Activated B cell treated with CpG ODN at 0.5 μM for 24 hours (primary cell): ENCODE results near the gene GLT1D1. TPM values are rescaled to one million over a fixed set of nuclear protein-coding genes. Genes with fewer than 3 reads are reported as not detected.

Source experiments
- ATAC-seq: fragments of 200-7000 bp; cut with Tn5 transposase; one replicate; pipeline ENCODE4 v1.10.0; 2021; ENCODE audit warnings: low read depth, mild to moderate bottlenecking, moderate library complexity
- CTCF ChIA-PET: fragments of 350-600 bp; sonication (Branson Sonifier 250); formaldehyde crosslinking; loops from one replicate; lab custom pipeline; 2021; ENCODE audit warnings: antibody characterized with exemption; lab: Charles Lee
- POLR2A ChIA-PET: fragments of 350-600 bp; sonication (Branson Sonifier 250); formaldehyde crosslinking; loops from one replicate; lab custom pipeline; 2021; ENCODE audit warnings: antibody characterized with exemption; lab: Charles Lee
- DNase-seq: peaks from one replicate; pipeline ENCODE4 v3.0.0; 2022
- H3K27ac Mint-ChIP-seq: one replicate; pipeline ENCODE4 v1.8.0; 2020; ENCODE audit warnings: mixed read lengths
- H3K27me3 Mint-ChIP-seq: one replicate; pipeline ENCODE4 v1.8.0; 2021; ENCODE audit warnings: mixed read lengths
- H3K36me3 Mint-ChIP-seq: one replicate; pipeline ENCODE4 v1.8.0; 2021; ENCODE audit warnings: low read depth, mixed read lengths
- H3K4me1 Mint-ChIP-seq: one replicate; pipeline ENCODE4 v1.8.0; 2021; ENCODE audit warnings: mixed read lengths
- H3K4me3 Mint-ChIP-seq: one replicate; pipeline ENCODE4 v1.8.0; 2020; ENCODE audit warnings: mild to moderate bottlenecking, mixed read lengths
- H3K9me3 Mint-ChIP-seq: one replicate; pipeline ENCODE4 v1.8.0; 2020; ENCODE audit warnings: mixed read lengths
- intact Hi-C: fragments of 100-400 bp; cut with micrococcal nuclease; formaldehyde crosslinking; loops from one replicate; pipeline ENCODE4 v1.15.1; 2024
- total RNA-seq: library from RNA; stranded (reverse); gene quantifications from 2 replicates; pipeline ENCODE4 v1.2.3, GENCODE V29; 2022
- TF ChIP-seq, protein P1 (sequence below): fragments of 200-600 bp; IDR thresholded peaks from one replicate; pipeline ENCODE4 v1.8.0; 2022; ENCODE audit warnings: antibody characterized with exemption, mild to moderate bottlenecking

The GLT1D1 gene
- total RNA-seq, 1 donor from 2014 or later = not detected

DNA sequence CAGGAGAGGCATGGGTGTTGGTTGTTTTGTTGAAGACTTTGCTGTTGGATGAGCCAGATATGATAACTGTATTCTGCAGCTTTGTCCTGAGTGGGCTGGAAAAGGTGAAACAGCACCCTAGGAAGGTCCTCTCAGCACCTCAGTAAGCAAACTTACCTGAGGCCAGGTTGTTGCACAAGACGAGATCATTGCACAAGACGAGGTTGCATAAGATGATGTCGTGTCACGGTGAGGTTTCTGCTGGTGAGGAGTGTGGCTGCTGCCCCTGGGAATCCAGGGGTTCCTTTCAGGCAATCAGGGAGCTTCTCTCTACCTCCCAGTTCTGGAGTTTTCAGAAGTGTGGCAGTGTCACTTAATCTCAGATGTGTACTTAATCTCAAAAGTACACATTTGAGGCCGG lies 85.6 kb downstream of the GLT1D1 start:
- ATAC-seq (no peak), DNase-seq (no peak)
- CTCF ChIA-PET = interaction anchor here (0.7 kb wide), 1 partner anchor 167 kb away, joined by 3 read pairs; no protein-coding TSS in a partner anchor
- Mint-ChIP-seq H3K27me3 (peaks cover 4% of the 10 kb centered on the region), H3K4me1 (no peaks in the 10 kb centered on the region), H3K36me3 (no peaks in the 10 kb centered on the region), H3K4me3 (no peak overlapping the region), H3K9me3 (peaks cover 3% of the 10 kb centered on the region), H3K27ac (no peak overlapping the region)
- TF ChIP-seq, protein P1, sequence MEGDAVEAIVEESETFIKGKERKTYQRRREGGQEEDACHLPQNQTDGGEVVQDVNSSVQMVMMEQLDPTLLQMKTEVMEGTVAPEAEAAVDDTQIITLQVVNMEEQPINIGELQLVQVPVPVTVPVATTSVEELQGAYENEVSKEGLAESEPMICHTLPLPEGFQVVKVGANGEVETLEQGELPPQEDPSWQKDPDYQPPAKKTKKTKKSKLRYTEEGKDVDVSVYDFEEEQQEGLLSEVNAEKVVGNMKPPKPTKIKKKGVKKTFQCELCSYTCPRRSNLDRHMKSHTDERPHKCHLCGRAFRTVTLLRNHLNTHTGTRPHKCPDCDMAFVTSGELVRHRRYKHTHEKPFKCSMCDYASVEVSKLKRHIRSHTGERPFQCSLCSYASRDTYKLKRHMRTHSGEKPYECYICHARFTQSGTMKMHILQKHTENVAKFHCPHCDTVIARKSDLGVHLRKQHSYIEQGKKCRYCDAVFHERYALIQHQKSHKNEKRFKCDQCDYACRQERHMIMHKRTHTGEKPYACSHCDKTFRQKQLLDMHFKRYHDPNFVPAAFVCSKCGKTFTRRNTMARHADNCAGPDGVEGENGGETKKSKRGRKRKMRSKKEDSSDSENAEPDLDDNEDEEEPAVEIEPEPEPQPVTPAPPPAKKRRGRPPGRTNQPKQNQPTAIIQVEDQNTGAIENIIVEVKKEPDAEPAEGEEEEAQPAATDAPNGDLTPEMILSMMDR = no peak
- POLR2A ChIA-PET = no interaction called here
- intact Hi-C loops = no loop called here

DNA sequence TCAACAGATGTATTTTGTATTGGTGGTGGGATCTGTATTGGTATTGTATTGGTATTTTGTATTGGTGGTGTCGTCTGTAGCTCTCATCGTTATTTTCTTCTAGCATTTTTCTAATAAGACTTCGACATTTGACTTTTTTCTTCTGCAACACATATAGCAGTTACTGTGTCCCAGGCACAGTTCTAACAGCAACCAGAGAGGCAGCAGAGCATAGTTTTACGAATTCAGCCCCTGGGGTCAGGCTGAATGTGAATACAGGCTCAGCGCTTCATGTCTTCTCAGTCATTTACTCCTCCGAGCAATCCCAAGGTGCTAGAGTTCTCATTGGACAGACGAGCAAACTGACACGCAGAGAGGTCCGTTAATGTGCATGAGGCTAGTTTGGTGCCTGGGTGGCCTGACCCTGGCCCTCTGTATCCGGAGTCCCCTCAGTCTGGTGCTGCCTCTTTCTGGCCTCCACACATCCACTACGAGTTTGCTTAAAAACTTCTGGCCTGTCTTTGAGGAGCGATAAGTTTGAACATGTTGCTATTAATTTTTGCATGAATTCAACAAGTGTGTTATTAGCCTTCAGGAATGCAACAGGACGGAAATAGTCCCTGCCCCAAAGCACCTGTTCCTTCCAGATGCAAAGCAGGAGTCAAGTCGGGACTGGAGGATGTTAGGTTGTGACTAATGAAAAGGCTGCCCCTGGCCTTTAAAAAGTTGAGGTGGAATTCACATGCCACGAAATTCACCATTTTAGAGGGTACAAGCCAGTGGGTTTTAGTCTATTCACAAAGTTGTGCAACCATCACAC lies 87.0 kb downstream of the GLT1D1 start:
- CTCF ChIA-PET = no interaction called here

DNA sequence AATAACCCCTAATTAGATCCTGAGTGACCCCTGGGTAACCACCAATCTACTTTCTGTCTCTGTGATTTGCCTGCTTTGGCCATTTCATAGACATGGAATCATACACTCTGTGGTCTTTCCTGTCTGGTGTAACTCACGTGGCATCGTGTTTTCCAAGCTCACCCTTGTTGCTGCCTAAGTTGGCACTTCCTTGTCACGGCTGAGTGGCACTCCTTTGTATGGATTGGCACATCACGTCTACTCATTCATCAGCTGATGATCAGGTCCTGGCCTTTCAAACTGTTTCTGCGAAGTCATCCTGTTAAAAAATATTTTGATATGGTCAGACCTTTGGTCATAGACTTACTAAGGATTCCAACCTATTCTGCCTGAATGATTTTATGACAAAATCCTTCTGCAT lies 87.7 kb downstream of the GLT1D1 start:
- H3K36me3 Mint-ChIP-seq = no peaks in the 10 kb centered on the region
- H3K27me3 Mint-ChIP-seq = peaks cover 4% of the 10 kb centered on the region
- no peak overlapping the region for H3K27ac Mint-ChIP-seq
- TF ChIP-seq, protein P1 = no peak
- peaks cover 3% of the 10 kb centered on the region for H3K9me3 Mint-ChIP-seq
- intact Hi-C loops = no loop called here
- POLR2A ChIA-PET = no interaction called here
- H3K4me3 Mint-ChIP-seq = no peak overlapping the region
- CTCF ChIA-PET = no interaction called here
- no peak for ATAC-seq
- DNase-seq = no peak
- H3K4me1 Mint-ChIP-seq = no peaks in the 10 kb centered on the region

More for the DNA sequence above, 87.0 kb downstream of the GLT1D1 start:
- Mint-ChIP-seq H3K4me3 (no peak overlapping the region), H3K27me3 (peaks cover 2% of the 10 kb centered on the region), H3K27ac (no peak overlapping the region), H3K4me1 (no peaks in the 10 kb centered on the region), H3K36me3 (no peaks in the 10 kb centered on the region), H3K9me3 (peaks cover 3% of the 10 kb centered on the region)
- ATAC-seq = no peak
- intact Hi-C loops = no loop called here
- TF ChIP-seq, protein P1 = no peak
- POLR2A ChIA-PET = no interaction called here
- no peak for DNase-seq

DNA sequence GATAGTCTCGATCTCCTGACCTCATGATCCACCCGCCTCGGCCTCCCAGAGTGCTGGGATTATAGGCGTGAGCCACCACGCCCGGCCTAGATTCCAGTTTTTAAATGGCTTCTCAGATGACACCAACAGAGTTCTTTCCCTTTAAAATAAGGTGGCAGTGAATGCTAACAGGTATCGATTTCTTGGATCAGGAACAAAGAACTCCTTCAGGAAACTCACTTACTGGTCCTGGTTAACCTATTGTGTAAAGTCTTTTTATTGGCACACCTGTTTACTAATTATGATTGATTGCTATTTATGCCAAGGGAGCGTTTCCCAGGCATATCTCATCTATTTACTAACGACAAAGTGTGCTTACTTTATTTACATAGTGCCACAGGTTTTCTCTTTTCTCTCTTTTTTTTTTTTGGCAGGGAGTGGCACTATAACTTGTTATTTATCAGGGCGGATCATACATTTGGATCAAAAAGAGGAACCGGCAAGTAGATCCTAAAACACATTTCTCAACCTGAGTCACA lies 89.7 kb downstream of the GLT1D1 start:
- TF ChIP-seq, protein P1 = no peak

DNA sequence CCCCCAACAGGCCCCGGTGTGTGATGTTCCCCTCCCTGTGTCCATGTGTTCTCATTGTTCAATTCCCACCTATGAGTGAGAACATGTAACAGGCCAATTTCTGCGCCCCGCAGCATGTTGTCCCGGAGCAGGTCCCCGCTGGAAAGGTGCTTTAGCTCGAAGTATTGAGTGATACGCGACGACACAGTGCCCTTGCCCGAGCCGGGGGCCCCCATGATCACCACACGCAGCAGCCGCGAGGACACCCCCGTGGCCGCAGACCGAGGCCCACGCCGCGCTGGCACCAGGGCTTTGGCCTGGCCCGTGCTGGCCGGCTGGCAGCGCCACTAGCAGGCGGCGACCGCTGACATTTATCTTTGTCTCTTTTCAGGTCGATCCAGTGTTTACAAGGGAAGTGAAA lies 91.7 kb downstream of the GLT1D1 start:
- no peak for ATAC-seq
- no peak overlapping the region for H3K4me3 Mint-ChIP-seq
- ChIA-PET POLR2A (no interaction called here), CTCF (no interaction called here)
- no peak for DNase-seq
- peaks cover 3% of the 10 kb centered on the region for H3K27me3 Mint-ChIP-seq
- H3K9me3 Mint-ChIP-seq = no peaks in the 10 kb centered on the region
- TF ChIP-seq, protein P1 = no peak
- no peak overlapping the region for H3K27ac Mint-ChIP-seq
- H3K36me3 Mint-ChIP-seq = no peaks in the 10 kb centered on the region
- intact Hi-C loops = no loop called here
- H3K4me1 Mint-ChIP-seq = no peaks in the 10 kb centered on the region

More for the DNA sequence above, 89.7 kb downstream of the GLT1D1 start:
- no peaks in the 10 kb centered on the region for H3K36me3 Mint-ChIP-seq
- no peaks in the 10 kb centered on the region for H3K4me1 Mint-ChIP-seq
- no peaks in the 10 kb centered on the region for H3K9me3 Mint-ChIP-seq
- H3K4me3 Mint-ChIP-seq = no peak overlapping the region
- POLR2A ChIA-PET = no interaction called here
- DNase-seq = no peak
- no peak overlapping the region for H3K27ac Mint-ChIP-seq
- no peak for ATAC-seq
- intact Hi-C loops = no loop called here
- H3K27me3 Mint-ChIP-seq = peaks cover 3% of the 10 kb centered on the region
- CTCF ChIA-PET = no interaction called here
